Astrocyte of the cerebellum (primary cell): ENCODE results near the gene CNNM4.

Experiments used
- DNase-seq: peaks from one replicate; pipeline ENCODE4 v3.0.0-alpha.2; 2011; ENCODE audit warnings: low read depth
- H3K4me3 ChIP-seq: 2 replicates; pipeline ENCODE4 v1.5.1; 2011; ENCODE audit warnings: mild to moderate bottlenecking, low read depth, low read length, moderate library complexity
- CTCF ChIP-seq: IDR thresholded peaks from 2 replicates; pipeline ENCODE4 v1.5.1; 2012; ENCODE audit warnings: low read length, low read depth, moderate library complexity, mild to moderate bottlenecking; ENCODE audit errors: missing control alignments
- in situ Hi-C: cut with HindIII; loops from 2 replicates; pipeline ENCODE4 v1.10.0; 2017; ENCODE audit warnings: low sequenced_read_pairs

CNNM4 gene

GRCh38 chr2:96816836-96817702, 56.4 kb downstream of the CNNM4 start:
- H3K4me3 ChIP-seq, result peak overlapping the region; percentile 58
- no peak for TF ChIP-seq CTCF
- DNase-seq, result no peak
- in situ Hi-C loops, result no loop called here

GRCh38 chr2:96817882-96818281, 57.2 kb downstream of the CNNM4 start:
- TF ChIP-seq CTCF, result no peak
- no peak overlapping the region for H3K4me3 ChIP-seq
- no peak for DNase-seq
- in situ Hi-C loops, result no loop called here

- no peak for TF ChIP-seq CTCF
- no peak for DNase-seq
- H3K4me3 ChIP-seq, result no peak overlapping the region
- in situ Hi-C loops, result no loop called here
Observed at GRCh38 chr2:96819128-96819875, 58.6 kb downstream of the CNNM4 start.

GRCh38 chr2:96819876-96820511, 59.3 kb downstream of the CNNM4 start:
- no peak overlapping the region for H3K4me3 ChIP-seq
- TF ChIP-seq CTCF, result no peak
- in situ Hi-C loops, result no loop called here
- no peak for DNase-seq

- in situ Hi-C loops, result no loop called here
- DNase-seq, result no peak
- no peak overlapping the region for H3K4me3 ChIP-seq
- no peak for TF ChIP-seq CTCF
Observed at GRCh38 chr2:96821113-96821675, 60.5 kb downstream of the CNNM4 start.

GRCh38 chr2:96822786-96823185, 62.1 kb downstream of the CNNM4 start:
- no peak for TF ChIP-seq CTCF
- in situ Hi-C loops, result no loop called here
- no peak for DNase-seq
- H3K4me3 ChIP-seq, result no peak overlapping the region
